GM12875 (cell line): ENCODE results near the gene HOXD11.
A peak's percentile ranks its signal among the peaks of the same experiment; 100 is the strongest.

Experiments
- H3K4me3 ChIP-seq: one replicate; pipeline ENCODE4 v1.5.1; 2011; ENCODE audit warnings: low read depth, low read length, control low read depth
- TF ChIP-seq, protein P1 (sequence below): IDR thresholded peaks from 2 replicates; pipeline ENCODE4 v1.5.1; 2011; ENCODE audit warnings: low read depth, mild to moderate bottlenecking, control low read depth, inconsistent platforms, low read length, moderate library complexity, borderline replicate concordance; ENCODE audit not compliant: insufficient read depth

Gene HOXD11

DNA sequence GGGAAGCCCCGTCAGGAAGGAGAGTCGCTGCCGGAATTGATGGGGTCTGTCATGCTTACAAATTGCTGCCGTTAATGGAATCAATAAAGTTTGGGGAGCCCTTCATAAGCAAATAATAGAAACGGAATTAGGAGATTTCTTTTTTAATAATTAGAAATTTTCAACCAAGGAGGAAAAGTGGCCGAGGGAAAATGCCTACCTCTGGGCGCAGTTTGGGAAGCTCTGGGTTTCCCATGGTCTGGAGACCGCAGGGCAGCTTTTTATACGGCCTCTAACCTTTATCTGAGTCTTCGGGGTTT is 24.6 kb upstream of the HOXD11 start:
- TF ChIP-seq, protein P1, sequence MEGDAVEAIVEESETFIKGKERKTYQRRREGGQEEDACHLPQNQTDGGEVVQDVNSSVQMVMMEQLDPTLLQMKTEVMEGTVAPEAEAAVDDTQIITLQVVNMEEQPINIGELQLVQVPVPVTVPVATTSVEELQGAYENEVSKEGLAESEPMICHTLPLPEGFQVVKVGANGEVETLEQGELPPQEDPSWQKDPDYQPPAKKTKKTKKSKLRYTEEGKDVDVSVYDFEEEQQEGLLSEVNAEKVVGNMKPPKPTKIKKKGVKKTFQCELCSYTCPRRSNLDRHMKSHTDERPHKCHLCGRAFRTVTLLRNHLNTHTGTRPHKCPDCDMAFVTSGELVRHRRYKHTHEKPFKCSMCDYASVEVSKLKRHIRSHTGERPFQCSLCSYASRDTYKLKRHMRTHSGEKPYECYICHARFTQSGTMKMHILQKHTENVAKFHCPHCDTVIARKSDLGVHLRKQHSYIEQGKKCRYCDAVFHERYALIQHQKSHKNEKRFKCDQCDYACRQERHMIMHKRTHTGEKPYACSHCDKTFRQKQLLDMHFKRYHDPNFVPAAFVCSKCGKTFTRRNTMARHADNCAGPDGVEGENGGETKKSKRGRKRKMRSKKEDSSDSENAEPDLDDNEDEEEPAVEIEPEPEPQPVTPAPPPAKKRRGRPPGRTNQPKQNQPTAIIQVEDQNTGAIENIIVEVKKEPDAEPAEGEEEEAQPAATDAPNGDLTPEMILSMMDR = no peak

DNA sequence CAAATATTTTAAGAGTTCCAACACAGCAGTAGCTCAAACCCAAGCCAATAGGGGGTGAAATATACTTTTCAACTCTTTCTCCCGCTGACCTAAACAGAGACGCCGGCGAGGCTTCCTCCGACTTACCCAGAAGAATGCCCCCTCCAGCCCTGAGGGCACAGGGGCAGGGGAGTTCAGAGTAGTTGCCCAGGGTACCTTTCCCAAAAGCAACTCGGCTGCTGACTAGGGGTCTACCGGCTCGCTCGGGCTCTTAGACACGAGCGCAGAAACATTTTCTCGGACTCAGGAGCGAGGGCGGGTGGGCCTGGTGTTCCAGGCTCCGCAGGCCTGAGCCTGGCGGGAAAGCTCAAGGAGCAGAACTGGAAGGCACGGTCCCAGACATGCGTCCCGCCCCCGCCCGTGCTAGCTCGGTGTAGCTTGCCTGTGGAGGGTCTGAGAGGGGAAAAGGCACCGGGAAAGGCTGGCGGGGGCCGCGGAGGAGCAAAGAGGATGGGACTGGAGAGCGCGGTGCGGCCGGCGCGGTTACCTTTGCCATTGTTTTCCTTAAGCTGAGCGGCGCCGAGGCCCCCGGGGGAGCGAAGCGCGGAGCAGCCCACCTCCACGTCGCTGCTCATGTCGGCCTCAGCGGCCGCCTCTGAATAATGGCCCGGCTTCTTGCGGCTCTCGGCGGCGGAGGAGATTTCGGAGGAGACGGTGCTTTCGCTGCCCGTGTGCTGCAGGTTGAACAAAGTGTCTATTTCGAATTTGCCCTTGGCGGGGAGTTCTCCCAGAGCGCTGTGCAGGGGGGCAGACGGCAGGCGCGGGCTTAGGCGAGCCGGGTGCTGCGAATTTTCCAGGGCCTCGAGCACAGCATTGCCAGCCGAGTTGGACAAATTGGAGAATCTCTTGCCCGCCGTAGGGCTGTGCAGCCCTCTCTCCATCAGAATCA is 24.0 kb upstream of the HOXD11 start:
- TF ChIP-seq, protein P1 = no peak
- H3K4me3 ChIP-seq = no peak overlapping the region

More for the DNA sequence above, 24.6 kb upstream of the HOXD11 start:
- no peak overlapping the region for H3K4me3 ChIP-seq

DNA sequence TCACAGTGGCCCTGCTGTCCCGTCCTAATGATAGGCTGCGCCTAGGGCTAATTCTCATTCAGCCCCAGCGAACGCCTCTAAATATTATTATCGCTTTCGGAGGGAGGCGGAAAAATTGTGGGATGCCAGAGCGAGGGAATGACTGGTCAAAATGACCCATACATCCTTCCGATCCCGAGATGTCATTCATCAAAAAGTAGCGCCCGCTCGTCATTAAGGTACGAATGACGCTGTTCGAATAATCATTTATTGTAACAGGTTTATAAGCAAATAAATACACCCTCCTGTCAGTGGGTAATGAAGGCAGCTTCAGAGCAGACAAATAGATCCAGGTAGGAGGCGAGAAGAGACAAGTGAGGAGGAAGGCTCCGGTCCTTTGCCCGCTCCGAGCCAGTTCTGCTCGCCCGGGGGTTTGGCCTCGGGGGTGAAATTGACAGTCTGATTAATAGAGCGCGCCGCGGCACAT is 23.3 kb upstream of the HOXD11 start, which contains the start of gene EVX2:
EVX2 (minus strand) TSS at position 167 of the 466 bp plus-strand sequence. CDS start 186 bp downstream, outside the sequence.
- no peak within 1 kb of the TSS for H3K4me3 ChIP-seq
- TF ChIP-seq, protein P1 = no peak

DNA sequence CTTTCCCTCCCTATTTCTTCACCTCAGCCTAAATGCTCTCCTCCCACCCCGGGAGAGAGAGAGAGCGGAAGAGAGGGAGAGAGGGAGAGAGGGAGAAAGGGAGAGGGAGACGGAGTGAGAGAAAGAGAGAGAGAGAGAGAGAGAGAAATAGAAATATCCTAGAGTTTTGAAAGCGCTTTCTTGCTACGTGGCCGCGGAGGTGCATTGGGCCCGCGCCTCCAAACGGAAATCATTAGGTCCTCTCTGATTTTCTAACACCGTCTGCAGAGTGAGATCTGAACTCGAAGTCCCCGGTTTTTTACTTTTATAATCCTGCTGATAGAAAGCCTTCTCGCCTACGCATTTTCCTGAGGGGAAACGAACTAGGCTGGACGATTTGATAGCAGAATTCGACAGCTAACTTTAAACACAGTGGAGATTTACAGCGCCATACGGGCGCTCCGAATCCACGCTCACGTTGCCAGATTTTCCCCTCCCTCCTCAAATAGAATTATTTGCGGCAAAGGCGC is 22.4 kb upstream of the HOXD11 start:
- no peak overlapping the region for H3K4me3 ChIP-seq
- TF ChIP-seq, protein P1 = no peak

DNA sequence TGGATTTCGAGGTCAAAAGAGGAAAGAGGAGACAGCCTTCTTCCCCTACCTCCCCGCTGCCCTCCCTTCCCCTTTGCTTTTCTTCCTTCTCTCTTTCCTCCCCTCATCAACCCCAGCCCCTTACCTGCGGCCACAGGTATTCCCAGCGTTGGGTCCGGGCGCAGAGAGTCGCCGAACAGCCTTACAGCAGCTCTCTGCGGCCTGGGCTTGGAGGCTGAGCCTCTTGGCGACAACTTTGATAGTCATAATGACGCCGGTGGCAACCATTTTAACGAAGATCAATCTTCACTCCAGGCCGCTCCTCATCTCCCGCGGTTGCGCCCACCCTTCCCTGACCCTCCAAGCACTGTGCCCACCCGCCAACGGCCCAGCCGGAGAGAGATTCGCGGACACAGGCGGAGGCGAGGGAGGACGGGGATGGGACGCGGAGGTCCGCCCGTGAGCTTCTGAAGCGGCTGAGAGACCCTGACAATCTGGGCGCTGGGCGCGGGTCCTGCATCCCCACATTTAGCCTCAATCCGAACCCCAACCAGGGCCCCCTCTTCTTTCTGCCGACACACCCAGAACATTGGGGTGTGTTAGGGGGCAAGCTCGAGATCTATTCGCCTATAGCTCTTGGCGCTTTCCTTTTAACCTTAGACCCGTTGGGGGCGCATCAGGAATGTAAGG is 21.8 kb upstream of the HOXD11 start:
- no peak overlapping the region for H3K4me3 ChIP-seq
- TF ChIP-seq, protein P1 = no peak

DNA sequence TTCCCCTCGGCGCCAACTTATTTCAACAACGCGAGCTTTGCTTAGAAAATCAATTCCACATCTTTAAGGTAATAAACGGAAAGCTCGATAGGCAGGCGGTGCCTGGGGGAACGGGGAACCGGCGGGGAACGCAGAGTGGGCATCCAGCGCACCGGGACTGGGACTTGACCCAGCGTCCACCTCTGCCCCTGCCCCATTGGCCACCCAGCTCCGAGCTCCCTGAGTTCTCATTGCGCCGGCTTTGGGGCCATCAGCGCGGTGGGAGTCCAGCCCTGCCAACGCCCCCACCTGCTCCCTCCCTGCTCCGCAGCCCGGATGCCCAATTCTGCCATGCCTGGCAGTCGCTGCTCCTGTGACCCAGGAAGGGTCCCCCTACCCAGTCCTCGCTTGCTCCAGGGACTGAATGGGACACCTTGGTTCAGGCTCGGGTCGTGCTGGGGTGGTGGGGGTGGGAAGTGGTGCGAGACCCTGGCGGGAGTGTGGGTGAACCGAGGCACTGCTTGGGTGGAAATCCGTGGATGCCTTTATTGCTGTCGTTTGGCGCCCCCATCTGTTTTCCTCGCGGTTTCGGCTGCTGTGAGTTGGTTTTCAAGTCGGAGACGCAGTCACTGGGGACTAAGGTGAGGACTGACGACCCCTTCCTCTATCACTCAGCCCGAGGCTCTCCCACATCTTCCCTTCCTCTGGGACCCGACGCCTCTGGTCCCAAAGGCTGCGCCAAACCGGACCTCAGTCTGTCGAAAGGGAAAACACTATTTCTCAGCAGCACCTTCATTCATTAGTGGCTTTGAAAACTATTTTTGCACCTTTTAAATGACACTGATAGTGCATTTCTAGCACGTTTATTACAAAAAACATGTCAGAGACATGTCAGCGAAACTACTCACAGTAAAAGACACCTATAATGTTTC is 21.0 kb upstream of the HOXD11 start:
- TF ChIP-seq, protein P1 = peak; percentile 42; the same call in 1 of the 2 replicates
- no peak overlapping the region for H3K4me3 ChIP-seq
